Fibroblast of lung (primary cell): ENCODE results near the gene SF3A2. TPM values are rescaled to one million over a fixed set of nuclear protein-coding genes. Genes with fewer than 3 reads are reported as not detected.

ENCODE experiments used
- DNase-seq, 2 donors: peaks; one replicate each; pipeline versions ENCODE4 v3.0.0 to v3.0.0-alpha.2; 2010; ENCODE audit warnings: low read depth in 2 of 2
- H2AFZ ChIP-seq: 2 replicates; pipeline ENCODE4 v1.5.1; 2012; ENCODE audit warnings: low read length, control low read depth, inconsistent platforms
- H3K27ac ChIP-seq: 2 replicates; pipeline ENCODE4 v1.5.1; 2011; ENCODE audit warnings: low read length, control low read depth; ENCODE audit not compliant: insufficient read depth
- H3K27me3 ChIP-seq: 2 replicates; pipeline ENCODE4 v1.5.1; 2011; ENCODE audit warnings: mild to moderate bottlenecking, low read length; ENCODE audit not compliant: control insufficient read depth, insufficient read depth
- H3K36me3 ChIP-seq: 2 replicates; pipeline ENCODE4 v1.5.1; 2011; ENCODE audit warnings: low read length; ENCODE audit not compliant: control insufficient read depth, insufficient read depth
- H3K4me1 ChIP-seq: 2 replicates; pipeline ENCODE4 v1.5.1; 2011; ENCODE audit warnings: low read length; ENCODE audit not compliant: control insufficient read depth, insufficient read depth; ENCODE audit errors: extremely low read depth
- H3K4me2 ChIP-seq: 2 replicates; pipeline ENCODE4 v1.5.1; 2011; ENCODE audit warnings: low read length, control low read depth; ENCODE audit not compliant: insufficient read depth; ENCODE audit errors: extremely low read depth
- H3K4me3 ChIP-seq, 4 experiments: fragments of 200-600 bp in 1 of 4; sonication (generic) in 1 of 4; replicated peaks in 1 of 4; 2 replicates each; pipeline ENCODE4 v1.5.1; 2011 to 2016; ENCODE audit warnings: low read length in 4 of 4, low read depth in 3 of 4, mild to moderate bottlenecking in 3 of 4, control low read depth in 2 of 4, inconsistent platforms in 1 of 4, mixed read lengths in 1 of 4; ENCODE audit not compliant: insufficient read depth in 1 of 4; ENCODE audit errors: control extremely low read depth in 1 of 4
- H3K79me2 ChIP-seq: 2 replicates; pipeline ENCODE4 v1.5.1; 2012; ENCODE audit warnings: mild to moderate bottlenecking, low read length, inconsistent platforms; ENCODE audit not compliant: control insufficient read depth, insufficient read depth
- H3K9ac ChIP-seq: 2 replicates; pipeline ENCODE4 v1.5.1; 2011; ENCODE audit warnings: mild to moderate bottlenecking, low read length, control low read depth; ENCODE audit not compliant: insufficient read depth
- H3K9me3 ChIP-seq: 2 replicates; pipeline ENCODE4 v1.5.1; 2012; ENCODE audit warnings: low read depth, low read length; ENCODE audit not compliant: control insufficient read depth, insufficient read depth
- H4K20me1 ChIP-seq: 2 replicates; pipeline ENCODE4 v1.5.1; 2011; ENCODE audit warnings: low read length; ENCODE audit not compliant: control insufficient read depth, insufficient read depth; ENCODE audit errors: extremely low read depth
- CTCF ChIP-seq, 2 donors: IDR thresholded peaks in 1 of 2; conservative IDR thresholded peaks in 1 of 2; 1 replicate in 1 of 2; 2 replicates in 1 of 2; pipeline ENCODE4 v1.5.1; 2011 to 2012; ENCODE audit warnings: low read length in 2 of 2, control low read depth in 1 of 2, inconsistent platforms in 1 of 2, low read depth in 1 of 2, mild to moderate bottlenecking in 1 of 2
- EZH2 ChIP-seq: IDR thresholded peaks from 2 replicates; pipeline ENCODE4 v1.5.1; 2012; ENCODE audit warnings: low read length, control low read depth, mild to moderate bottlenecking; ENCODE audit errors: missing control alignments
- polyA plus RNA-seq, 2 donors: library from polyadenylated mRNA; depleted of rRNA in 1 of 2; stranded (reverse) in 1 of 2; unstranded in 1 of 2; fragments of >200 nt; gene quantifications; 2 replicates each; pipeline ENCODE4 v1.2.1, GENCODE V29; 2011 to 2012; ENCODE audit warnings: missing spikeins in 1 of 2
- total RNA-seq: library from RNA; depleted of rRNA; stranded (reverse); fragments of >200 nt; gene quantifications from 2 replicates; pipeline ENCODE4 v1.2.1, GENCODE V29; 2014

SF3A2 gene
- total and polyA plus RNA-seq, 2 donors (not counting 1 experiment from before 2014, with no cell fraction given), result 11.1 to 31.5 TPM

- Histone ChIP-seq H3K36me3 (no peaks in the 10 kb centered on the region), H3K27ac (no peak overlapping the region), H3K9ac (no peak overlapping the region), H3K4me3 (no peak overlapping the region), H2AFZ (no peak overlapping the region), H3K4me2 (no peak overlapping the region), H4K20me1 (no peaks in the 10 kb centered on the region), H3K79me2 (no peaks in the 10 kb centered on the region), H3K27me3 (peaks cover 36% of the 10 kb centered on the region), H3K9me3 (no peaks in the 10 kb centered on the region), H3K4me1 (peaks cover 2% of the 10 kb centered on the region)
- no peak for DNase-seq
- TF ChIP-seq CTCF (conservative IDR thresholded peaks at IDR 0.05 in 1 of 2, IDR thresholded peaks at IDR 0.05 in 1 of 2; ENCODE audit: low read depth in 1 of 2, low read length in 2 of 2) (no peak), EZH2 (peak; percentile 64)
Measured at GRCh38 chr19:2288818-2289713, 52.4 kb downstream of the SF3A2 start.

GRCh38 chr19:2289714-2290435, 53.3 kb downstream of the SF3A2 start:
- H3K36me3 ChIP-seq, result no peaks in the 10 kb centered on the region
- DNase-seq, result no peak
- peaks cover 4% of the 10 kb centered on the region for H3K4me1 ChIP-seq
- peaks cover 36% of the 10 kb centered on the region for H3K27me3 ChIP-seq
- no peaks in the 10 kb centered on the region for H4K20me1 ChIP-seq
- H3K9ac ChIP-seq, result no peak overlapping the region
- H3K79me2 ChIP-seq, result no peaks in the 10 kb centered on the region
- peak overlapping the region; percentile 51 for H3K4me2 ChIP-seq
- no peak overlapping the region for H2AFZ ChIP-seq
- no peak for TF ChIP-seq EZH2
- no peak for TF ChIP-seq CTCF (conservative IDR thresholded peaks at IDR 0.05 in 1 of 2, IDR thresholded peaks at IDR 0.05 in 1 of 2; ENCODE audit: low read depth in 1 of 2, low read length in 2 of 2)
- no peaks in the 10 kb centered on the region for H3K9me3 ChIP-seq
- H3K4me3 ChIP-seq, result peak overlapping the region in 2 of 4 experiments; percentile 7 to 25
- no peak overlapping the region for H3K27ac ChIP-seq

- Histone ChIP-seq H3K36me3 (no peaks in the 10 kb centered on the region), H3K27me3 (peaks cover 36% of the 10 kb centered on the region), H4K20me1 (no peaks in the 10 kb centered on the region), H3K4me1 (peaks cover 4% of the 10 kb centered on the region), H3K79me2 (no peaks in the 10 kb centered on the region), H3K27ac (no peak overlapping the region), H3K9me3 (no peaks in the 10 kb centered on the region), H3K4me3 (no peak overlapping the region), H3K9ac (no peak overlapping the region), H2AFZ (no peak overlapping the region), H3K4me2 (no peak overlapping the region)
- DNase-seq, result no peak
- TF ChIP-seq CTCF (conservative IDR thresholded peaks at IDR 0.05 in 1 of 2, IDR thresholded peaks at IDR 0.05 in 1 of 2; ENCODE audit: low read depth in 1 of 2, low read length in 2 of 2) (no peak), EZH2 (peak; percentile 87)
Measured at GRCh38 chr19:2290441-2291184, 54.0 kb downstream of the SF3A2 start.
